Large intestine (tissue), 3 donors: ENCODE data around the gene TSPAN8. TPM values are rescaled to one million over a fixed set of nuclear protein-coding genes. Genes with fewer than 3 reads are reported as not detected.
"Not testable (repeated sequence)": the region's sequence is repeated elsewhere in the genome, so short reads cannot be mapped to it uniquely, and the experiment has no call there.

Experiments
- DNase-seq, 2 donors: peaks; one replicate each; pipeline versions ENCODE4 v3.0.0 to v3.0.0-alpha.2; 2013
- H3K27ac ChIP-seq: one replicate; pipeline ENCODE4 v1.5.1; 2013; ENCODE audit warnings: low read length
- H3K27me3 ChIP-seq: 2 replicates; pipeline ENCODE4 v1.6.1; 2013; ENCODE audit warnings: low read length; ENCODE audit not compliant: control insufficient read depth, insufficient read depth
- H3K36me3 ChIP-seq: 2 replicates; pipeline ENCODE4 v1.6.1; 2013; ENCODE audit warnings: low read length; ENCODE audit not compliant: control insufficient read depth, insufficient read depth
- H3K4me1 ChIP-seq: one replicate; pipeline ENCODE4 v1.6.1; 2013; ENCODE audit warnings: low read length; ENCODE audit not compliant: control insufficient read depth, insufficient read depth
- H3K4me3 ChIP-seq: one replicate; pipeline ENCODE4 v1.5.1; 2013; ENCODE audit warnings: low read length
- H3K9me3 ChIP-seq: one replicate; pipeline ENCODE4 v1.6.1; 2013; ENCODE audit warnings: mild to moderate bottlenecking, low read depth, low read length, moderate library complexity; ENCODE audit not compliant: control insufficient read depth
- WGBS: methylation state at CpG from one replicate; pipeline ENCODE4 v1.1.5; 2013; ENCODE audit warnings: low lambda C conversion rate; ENCODE audit not compliant: insufficient coverage; 5-methylcytosine and 5-hydroxymethylcytosine counted together
- polyA plus RNA-seq: library from polyadenylated mRNA; unstranded; fragments of 120-200 nt; gene quantifications from one replicate; pipeline ENCODE4 v1.2.1, GENCODE V29; 2013

Gene TSPAN8
- polyA plus RNA-seq, 1 donor, result 595 TPM

GRCh38 chr12:71166280-71166679 lies 8.5 kb upstream of the TSPAN8 start:
- no CpG with 5 or more reads among the region's 34 CpGs for WGBS
- no peak for DNase-seq
- Histone ChIP-seq H3K27ac (no peak overlapping the region), H3K4me3 (no peak overlapping the region), H3K9me3 (peaks cover 7% of the 10 kb centered on the region), H3K36me3 (no peaks in the 10 kb centered on the region), H3K4me1 (peaks cover 41% of the 10 kb centered on the region), H3K27me3 (no peaks in the 10 kb centered on the region)

- WGBS, result no CpG with 5 or more reads among the region's 5 CpGs
- not testable (repeated sequence) for DNase-seq
These were observed 8.0 kb upstream of the TSPAN8 start for GRCh38 chr12:71165780-71166179.

GRCh38 chr12:71164568-71165197 lies 6.9 kb upstream of the TSPAN8 start:
- Histone ChIP-seq H3K4me3 (no peak overlapping the region), H3K27ac (peak overlapping the region; percentile 95), H3K36me3 (no peaks in the 10 kb centered on the region), H3K9me3 (peaks cover 7% of the 10 kb centered on the region), H3K4me1 (peaks cover 55% of the 10 kb centered on the region), H3K27me3 (no peaks in the 10 kb centered on the region)
- peak; percentile 88 to 98 for DNase-seq
- 33% methylated on average over 1 of the region's 5 CpGs for WGBS

More at GRCh38 chr12:71165780-71166179, 8.0 kb upstream of the TSPAN8 start:
- H3K9me3 ChIP-seq, H3K36me3 ChIP-seq, H3K27me3 ChIP-seq, H3K27ac ChIP-seq, H3K4me3 ChIP-seq: not testable (repeated sequence)
- peaks cover 46% of the 10 kb centered on the region for H3K4me1 ChIP-seq

GRCh38 chr12:71164166-71164565 lies 6.4 kb upstream of the TSPAN8 start:
- peak in 1 of 2 donors; percentile 31 for DNase-seq
- H3K27me3 ChIP-seq, result no peaks in the 10 kb centered on the region
- H3K27ac ChIP-seq, result peak overlapping the region; percentile 95
- WGBS, result 60% methylated on average over 2 of the region's 5 CpGs
- no peaks in the 10 kb centered on the region for H3K36me3 ChIP-seq
- peaks cover 7% of the 10 kb centered on the region for H3K9me3 ChIP-seq
- no peak overlapping the region for H3K4me3 ChIP-seq
- peaks cover 61% of the 10 kb centered on the region for H3K4me1 ChIP-seq

- H3K27me3 ChIP-seq, result no peaks in the 10 kb centered on the region
- H3K27ac ChIP-seq, result peak overlapping the region; percentile 95
- no peak overlapping the region for H3K4me3 ChIP-seq
- H3K36me3 ChIP-seq, result no peaks in the 10 kb centered on the region
- H3K4me1 ChIP-seq, result peaks cover 69% of the 10 kb centered on the region
- peak in 1 of 2 donors; percentile 86 for DNase-seq
- H3K9me3 ChIP-seq, result peaks cover 7% of the 10 kb centered on the region
- WGBS, result 6% methylated on average over 3 of the region's 8 CpGs
These were observed 5.3 kb upstream of the TSPAN8 start for GRCh38 chr12:71162832-71163763.

GRCh38 chr12:71161591-71161990 lies 3.8 kb upstream of the TSPAN8 start:
- Histone ChIP-seq H3K9me3 (peaks cover 6% of the 10 kb centered on the region), H3K4me3 (no peak overlapping the region), H3K27ac (peak overlapping the region; percentile 95), H3K36me3 (no peaks in the 10 kb centered on the region), H3K27me3 (no peaks in the 10 kb centered on the region), H3K4me1 (peaks cover 61% of the 10 kb centered on the region)
- WGBS, result 20% methylated on average over 1 of the region's 1 CpG
- peak in 1 of 2 donors; percentile 89 for DNase-seq

GRCh38 chr12:71160585-71160984 lies 2.8 kb upstream of the TSPAN8 start:
- peak overlapping the region; percentile 95 for H3K27ac ChIP-seq
- DNase-seq, result peak; percentile 64 to 83
- H3K9me3 ChIP-seq, result no peaks in the 10 kb centered on the region
- 0% methylated on average over 1 of the region's 4 CpGs for WGBS
- no peaks in the 10 kb centered on the region for H3K27me3 ChIP-seq
- no peaks in the 10 kb centered on the region for H3K36me3 ChIP-seq
- H3K4me1 ChIP-seq, result peaks cover 61% of the 10 kb centered on the region
- no peak overlapping the region for H3K4me3 ChIP-seq

GRCh38 chr12:71159878-71160277 lies 2.1 kb upstream of the TSPAN8 start:
- Histone ChIP-seq H3K27ac (peak overlapping the region; percentile 95), H3K27me3 (no peaks in the 10 kb centered on the region), H3K36me3 (no peaks in the 10 kb centered on the region), H3K4me3 (no peak overlapping the region), H3K9me3 (no peaks in the 10 kb centered on the region), H3K4me1 (peaks cover 56% of the 10 kb centered on the region)
- DNase-seq, result peak in 1 of 2 donors; percentile 44

- no peak overlapping the region for H3K4me3 ChIP-seq
- no peak for DNase-seq
- no peaks in the 10 kb centered on the region for H3K36me3 ChIP-seq
- no peaks in the 10 kb centered on the region for H3K9me3 ChIP-seq
- H3K27ac ChIP-seq, result peak overlapping the region; percentile 95
- H3K27me3 ChIP-seq, result no peaks in the 10 kb centered on the region
- H3K4me1 ChIP-seq, result peaks cover 52% of the 10 kb centered on the region
These were observed 1.5 kb upstream of the TSPAN8 start for GRCh38 chr12:71159264-71159663.

GRCh38 chr12:71158361-71158882 lies 623 bp upstream of the TSPAN8 start:
- Histone ChIP-seq H3K4me3 (peak overlapping the region; percentile 59), H3K4me1 (peaks cover 43% of the 10 kb centered on the region)
- WGBS, result 33% methylated on average over 1 of the region's 4 CpGs

More at GRCh38 chr12:71158361-71158882, 623 bp upstream of the TSPAN8 start:
- Histone ChIP-seq H3K9me3 (no peaks in the 10 kb centered on the region), H3K27ac (peak overlapping the region; percentile 95), H3K36me3 (no peaks in the 10 kb centered on the region), H3K27me3 (no peaks in the 10 kb centered on the region)
- DNase-seq, result peak in 1 of 2 donors; percentile 85
